Osteoblast (primary cell): Measurements from ENCODE around the gene UTP18. TPM values are rescaled to one million over a fixed set of nuclear protein-coding genes. Genes with fewer than 3 reads are reported as not detected.
"Not testable (repeated sequence)": the region's sequence is repeated elsewhere in the genome, so short reads cannot be mapped to it uniquely, and the experiment has no call there.

Experiments used
- DNase-seq: peaks from one replicate; pipeline ENCODE4 v3.0.0; 2011; ENCODE audit warnings: low spot score, mixed read lengths; ENCODE audit not compliant: insufficient read length; ENCODE audit errors: missing footprints
- H2AFZ ChIP-seq: 2 replicates; pipeline ENCODE4 v1.6.0; 2011; ENCODE audit warnings: mild to moderate bottlenecking, low read length
- H3K27ac ChIP-seq: 2 replicates; pipeline ENCODE4 v1.5.1; 2011; ENCODE audit warnings: mild to moderate bottlenecking, low read depth, low read length, moderate library complexity
- H3K27me3 ChIP-seq: 2 replicates; pipeline ENCODE4 v1.6.0; 2012; ENCODE audit warnings: mild to moderate bottlenecking, control low read depth, inconsistent platforms, low read length, moderate library complexity; ENCODE audit not compliant: insufficient read depth
- H3K36me3 ChIP-seq: 2 replicates; pipeline ENCODE4 v1.5.1; 2011; ENCODE audit warnings: mild to moderate bottlenecking, low read length, control low read depth, moderate library complexity; ENCODE audit not compliant: insufficient read depth
- H3K4me1 ChIP-seq: 2 replicates; pipeline ENCODE4 v1.5.1; 2011; ENCODE audit warnings: mild to moderate bottlenecking, low read length, control low read depth, moderate library complexity; ENCODE audit not compliant: insufficient read depth
- H3K4me2 ChIP-seq: 2 replicates; pipeline ENCODE4 v1.6.0; 2011; ENCODE audit warnings: mild to moderate bottlenecking, low read length; ENCODE audit not compliant: insufficient read depth
- H3K4me3 ChIP-seq: fragments of 200-600 bp; sonication (generic); 3 replicates; pipeline ENCODE4 v1.5.1; 2012; ENCODE audit warnings: mild to moderate bottlenecking, low read length, inconsistent platforms; ENCODE audit not compliant: insufficient read depth
- H3K79me2 ChIP-seq: 2 replicates; pipeline ENCODE4 v1.6.0; 2012; ENCODE audit warnings: mild to moderate bottlenecking, low read length, control low read depth, inconsistent platforms; ENCODE audit not compliant: insufficient read depth
- H3K9me3 ChIP-seq: 2 replicates; pipeline ENCODE4 v1.5.1; 2011; ENCODE audit warnings: low read depth, low read length, control low read depth
- H4K20me1 ChIP-seq: 2 replicates; pipeline ENCODE4 v1.6.0; 2012; ENCODE audit warnings: mild to moderate bottlenecking, low read length, control low read depth; ENCODE audit not compliant: insufficient read depth
- total RNA-seq: library from RNA; depleted of rRNA; stranded (reverse); fragments of >200 nt; gene quantifications from 2 replicates; pipeline ENCODE4 v1.2.3, GENCODE V29; 2012
- TF ChIP-seq, protein P1 (sequence below): IDR thresholded peaks from 2 replicates; pipeline ENCODE4 v1.5.1; 2011; ENCODE audit warnings: mild to moderate bottlenecking, low read depth, low read length, moderate library complexity; ENCODE audit errors: extremely low read depth

The UTP18 gene
- total RNA-seq, 1 donor = 38.0 TPM

- peak overlapping the region; percentile 79 for H3K4me2 ChIP-seq
- no peak overlapping the region for H2AFZ ChIP-seq
- no peak overlapping the region for H3K4me3 ChIP-seq
- peaks cover 42% of the 10 kb centered on the region for H3K36me3 ChIP-seq
- H3K27ac ChIP-seq = peak overlapping the region; percentile 60
- peaks cover 29% of the 10 kb centered on the region for H3K79me2 ChIP-seq
- peaks cover 29% of the 10 kb centered on the region for H4K20me1 ChIP-seq
- peak; percentile 74 for DNase-seq
- no peaks in the 10 kb centered on the region for H3K9me3 ChIP-seq
- H3K4me1 ChIP-seq = peaks cover 14% of the 10 kb centered on the region
- TF ChIP-seq, protein P1, sequence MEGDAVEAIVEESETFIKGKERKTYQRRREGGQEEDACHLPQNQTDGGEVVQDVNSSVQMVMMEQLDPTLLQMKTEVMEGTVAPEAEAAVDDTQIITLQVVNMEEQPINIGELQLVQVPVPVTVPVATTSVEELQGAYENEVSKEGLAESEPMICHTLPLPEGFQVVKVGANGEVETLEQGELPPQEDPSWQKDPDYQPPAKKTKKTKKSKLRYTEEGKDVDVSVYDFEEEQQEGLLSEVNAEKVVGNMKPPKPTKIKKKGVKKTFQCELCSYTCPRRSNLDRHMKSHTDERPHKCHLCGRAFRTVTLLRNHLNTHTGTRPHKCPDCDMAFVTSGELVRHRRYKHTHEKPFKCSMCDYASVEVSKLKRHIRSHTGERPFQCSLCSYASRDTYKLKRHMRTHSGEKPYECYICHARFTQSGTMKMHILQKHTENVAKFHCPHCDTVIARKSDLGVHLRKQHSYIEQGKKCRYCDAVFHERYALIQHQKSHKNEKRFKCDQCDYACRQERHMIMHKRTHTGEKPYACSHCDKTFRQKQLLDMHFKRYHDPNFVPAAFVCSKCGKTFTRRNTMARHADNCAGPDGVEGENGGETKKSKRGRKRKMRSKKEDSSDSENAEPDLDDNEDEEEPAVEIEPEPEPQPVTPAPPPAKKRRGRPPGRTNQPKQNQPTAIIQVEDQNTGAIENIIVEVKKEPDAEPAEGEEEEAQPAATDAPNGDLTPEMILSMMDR = no peak
- H3K27me3 ChIP-seq = no peaks in the 10 kb centered on the region
Observed at GRCh38 chr17:51275381-51275780, 15.0 kb downstream of the UTP18 start.

- Histone ChIP-seq H3K4me1 (peaks cover 14% of the 10 kb centered on the region), H4K20me1 (peaks cover 20% of the 10 kb centered on the region), H3K36me3 (peaks cover 56% of the 10 kb centered on the region), H3K27me3 (no peaks in the 10 kb centered on the region), H2AFZ (no peak overlapping the region), H3K4me3 (no peak overlapping the region), H3K27ac (no peak overlapping the region), H3K79me2 (peaks cover 12% of the 10 kb centered on the region), H3K4me2 (no peak overlapping the region), H3K9me3 (no peaks in the 10 kb centered on the region)
- TF ChIP-seq, protein P1 = no peak
- DNase-seq = no peak
Observed at GRCh38 chr17:51279183-51279582, 18.8 kb downstream of the UTP18 start.

DNA sequence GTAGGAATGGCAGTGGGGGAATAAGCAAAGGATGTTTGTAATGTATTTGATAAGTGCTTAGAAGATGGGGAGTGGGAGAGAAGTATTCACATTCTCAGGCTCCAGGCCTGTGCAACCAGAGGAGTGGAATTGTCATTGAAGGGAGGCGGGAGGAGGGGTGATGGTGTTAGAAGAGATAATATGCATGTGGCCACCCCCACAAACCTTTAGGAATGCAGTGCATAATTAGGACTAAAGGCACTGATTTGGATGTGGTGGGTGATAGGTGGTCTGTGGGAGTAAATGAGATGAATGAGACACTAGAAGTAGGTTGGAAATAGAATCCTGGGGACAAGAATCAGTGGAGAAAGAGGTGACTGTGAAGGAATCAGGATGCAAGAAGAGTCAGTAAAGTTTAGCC is 27.1 kb downstream of the UTP18 start:
- DNase-seq = no peak
- H3K9me3 ChIP-seq = no peaks in the 10 kb centered on the region
- peaks cover 64% of the 10 kb centered on the region for H3K36me3 ChIP-seq

GRCh38 chr17:51289696-51290111 is 29.4 kb downstream of the UTP18 start:
- Histone ChIP-seq H3K4me2 (no peak overlapping the region), H2AFZ (no peak overlapping the region), H3K36me3 (peaks cover 60% of the 10 kb centered on the region), H3K4me3 (no peak overlapping the region), H3K27me3 (no peaks in the 10 kb centered on the region), H3K9me3 (no peaks in the 10 kb centered on the region), H4K20me1 (no peaks in the 10 kb centered on the region), H3K4me1 (no peaks in the 10 kb centered on the region), H3K27ac (no peak overlapping the region), H3K79me2 (no peaks in the 10 kb centered on the region)
- TF ChIP-seq, protein P1 = no peak
- DNase-seq = peak; percentile 53

More for the DNA sequence above, 27.1 kb downstream of the UTP18 start:
- Histone ChIP-seq H3K4me1 (no peaks in the 10 kb centered on the region), H3K4me3 (no peak overlapping the region), H3K79me2 (no peaks in the 10 kb centered on the region), H2AFZ (no peak overlapping the region), H3K27ac (no peak overlapping the region), H4K20me1 (no peaks in the 10 kb centered on the region), H3K4me2 (no peak overlapping the region), H3K27me3 (no peaks in the 10 kb centered on the region)
- TF ChIP-seq, protein P1 = no peak

GRCh38 chr17:51294338-51294737 is 34.0 kb downstream of the UTP18 start:
- not testable (repeated sequence) for DNase-seq, H3K27ac ChIP-seq, H3K27me3 ChIP-seq, H3K9me3 ChIP-seq, H4K20me1 ChIP-seq, H3K4me3 ChIP-seq, H3K4me2 ChIP-seq, H2AFZ ChIP-seq, H3K79me2 ChIP-seq, H3K4me1 ChIP-seq
- H3K36me3 ChIP-seq = peaks cover 33% of the 10 kb centered on the region
